Neural cell (in vitro differentiated cells): ENCODE data around the gene CPPED1. TPM values are rescaled to one million over a fixed set of nuclear protein-coding genes. Genes with fewer than 3 reads are reported as not detected.

Source experiments
- H2AFZ ChIP-seq: fragments of 200-600, 300-800 bp; sonication (generic), shearing (Covaris generic); 2 replicates; pipeline ENCODE4 v1.6.0; 2014; ENCODE audit warnings: low read depth, mild to moderate bottlenecking, antibody characterized with exemption, low read length, moderate library complexity
- H3F3A ChIP-seq: fragments of 200-600 bp; shearing (Covaris generic); 2 replicates; pipeline ENCODE4 v1.6.1; 2016; ENCODE audit warnings: mild to moderate bottlenecking, moderate library complexity, mixed read lengths, antibody characterized with exemption, low read length; ENCODE audit not compliant: insufficient read depth, poor library complexity, severe bottlenecking
- H3K27ac ChIP-seq: fragments of 200-600, 300-800 bp; sonication (generic), shearing (Covaris generic); 2 replicates; pipeline ENCODE4 v1.5.1; 2014; ENCODE audit warnings: mild to moderate bottlenecking, low read length, moderate library complexity
- H3K27me3 ChIP-seq: fragments of 300-800, 200-600 bp; sonication (generic), shearing (Covaris generic); 2 replicates; pipeline ENCODE4 v1.6.0; 2014; ENCODE audit warnings: mild to moderate bottlenecking, low read depth, low read length, moderate library complexity; ENCODE audit not compliant: insufficient read depth
- H3K36me3 ChIP-seq: fragments of 300-800, 200-600 bp; sonication (generic), shearing (Covaris generic); 2 replicates; pipeline ENCODE4 v1.5.1; 2014; ENCODE audit warnings: mild to moderate bottlenecking, antibody characterized with exemption, low read length, moderate library complexity; ENCODE audit not compliant: insufficient read depth
- H3K4me2 ChIP-seq: fragments of 300-800, 200-600 bp; sonication (generic), shearing (Covaris generic); 2 replicates; pipeline ENCODE4 v1.6.0; 2014; ENCODE audit warnings: mild to moderate bottlenecking, low read length
- H3K4me3 ChIP-seq: fragments of 300-800, 200-600 bp; sonication (generic), shearing (Covaris generic); 2 replicates; pipeline ENCODE4 v1.5.1; 2014; ENCODE audit warnings: mild to moderate bottlenecking, low read length, moderate library complexity
- H3K79me2 ChIP-seq: fragments of 200-600 bp; shearing (Covaris generic); replicated peaks from 2 replicates; pipeline ENCODE4 v1.6.0; 2014; ENCODE audit warnings: mild to moderate bottlenecking, low read length, moderate library complexity; ENCODE audit not compliant: insufficient read depth
- H3K9ac ChIP-seq: fragments of 300-800, 200-600 bp; sonication (generic), shearing (Covaris generic); 2 replicates; pipeline ENCODE4 v1.6.1; 2016; ENCODE audit warnings: mild to moderate bottlenecking, low read length, mixed read lengths
- H3K9me2 ChIP-seq: fragments of 200-600 bp; shearing (Covaris generic); 2 replicates; pipeline ENCODE4 v1.6.1; 2016; ENCODE audit warnings: mild to moderate bottlenecking, low read length, mixed read lengths; ENCODE audit not compliant: insufficient read depth
- H3K9me3 ChIP-seq: fragments of 200-600, 300-800 bp; sonication (generic), shearing (Covaris generic); 2 replicates; pipeline ENCODE4 v1.6.1; 2016; ENCODE audit warnings: mild to moderate bottlenecking, mixed run types, low read length, moderate library complexity, mixed read lengths
- H4K20me1 ChIP-seq: fragments of 200-600 bp; shearing (Covaris generic); 2 replicates; pipeline ENCODE4 v1.6.1; 2016; ENCODE audit warnings: mild to moderate bottlenecking, mixed run types; ENCODE audit not compliant: insufficient read depth
- EP300 ChIP-seq: fragments of 450-650 bp; conservative IDR thresholded peaks from 2 replicates; pipeline ENCODE4 v1.6.1; 2014; ENCODE audit warnings: antibody characterized with exemption, mild to moderate bottlenecking, moderate library complexity; ENCODE audit not compliant: poor library complexity, severe bottlenecking
- EZH2 ChIP-seq: fragments of 200-600, 300-800 bp; shearing (Covaris generic), sonication (generic); IDR thresholded peaks from 2 replicates; pipeline ENCODE4 v1.6.1; 2014; ENCODE audit warnings: antibody characterized with exemption, low read length, borderline replicate concordance, mild to moderate bottlenecking; ENCODE audit not compliant: insufficient read depth, poor library complexity, severe bottlenecking
- MXI1 ChIP-seq: fragments of 450-650 bp; conservative IDR thresholded peaks from 2 replicates; pipeline ENCODE4 v1.6.1; 2014; ENCODE audit warnings: antibody characterized with exemption, mild to moderate bottlenecking; ENCODE audit not compliant: poor library complexity, severe bottlenecking
- POLR2AphosphoS5 ChIP-seq: IDR thresholded peaks from 2 replicates; pipeline ENCODE4 v1.6.1; 2012
- RAD21 ChIP-seq: fragments of 450-650 bp; conservative IDR thresholded peaks from 2 replicates; pipeline ENCODE4 v1.6.1; 2014; ENCODE audit warnings: antibody characterized with exemption, mild to moderate bottlenecking, moderate library complexity
- REST ChIP-seq: IDR thresholded peaks from 2 replicates; pipeline ENCODE4 v1.6.1; 2012; ENCODE audit warnings: borderline replicate concordance
- SMC3 ChIP-seq: fragments of 450-650 bp; conservative IDR thresholded peaks from 2 replicates; pipeline ENCODE4 v1.6.1; 2014; ENCODE audit warnings: antibody characterized with exemption, mild to moderate bottlenecking, moderate library complexity; ENCODE audit not compliant: poor library complexity
- TAF1 ChIP-seq: IDR thresholded peaks from 2 replicates; pipeline ENCODE4 v1.6.1; 2012; ENCODE audit warnings: low read depth
- polyA plus RNA-seq: library from polyadenylated mRNA; depleted of rRNA; stranded (reverse); fragments of >200 nt; gene quantifications from 2 replicates; pipeline ENCODE4 v1.2.3, GENCODE V29; 2014
- TF ChIP-seq, protein P1 (sequence below): fragments of 450-650 bp; IDR thresholded peaks from 2 replicates; pipeline ENCODE4 v1.5.1; 2014; ENCODE audit warnings: antibody characterized with exemption, mild to moderate bottlenecking, moderate library complexity; ENCODE audit not compliant: poor library complexity, severe bottlenecking

Gene CPPED1
- polyA plus RNA-seq, 1 donor from 2014 or later = 2.5 TPM

- Histone ChIP-seq H3K79me2 (no peaks in the 10 kb centered on the region), H3K36me3 (no peaks in the 10 kb centered on the region), H4K20me1 (no peaks in the 10 kb centered on the region), H2AFZ (no peak overlapping the region), H3K4me2 (no peak overlapping the region), H3F3A (no peaks in the 10 kb centered on the region), H3K4me3 (no peak overlapping the region), H3K27ac (no peak overlapping the region), H3K9ac (no peak overlapping the region), H3K27me3 (no peaks in the 10 kb centered on the region), H3K9me3 (no peaks in the 10 kb centered on the region), H3K9me2 (no peaks in the 10 kb centered on the region)
- no peak for TF ChIP-seq SMC3
These were observed 191.0 kb downstream of the CPPED1 start for GRCh38 chr16:12612598-12613101.

DNA sequence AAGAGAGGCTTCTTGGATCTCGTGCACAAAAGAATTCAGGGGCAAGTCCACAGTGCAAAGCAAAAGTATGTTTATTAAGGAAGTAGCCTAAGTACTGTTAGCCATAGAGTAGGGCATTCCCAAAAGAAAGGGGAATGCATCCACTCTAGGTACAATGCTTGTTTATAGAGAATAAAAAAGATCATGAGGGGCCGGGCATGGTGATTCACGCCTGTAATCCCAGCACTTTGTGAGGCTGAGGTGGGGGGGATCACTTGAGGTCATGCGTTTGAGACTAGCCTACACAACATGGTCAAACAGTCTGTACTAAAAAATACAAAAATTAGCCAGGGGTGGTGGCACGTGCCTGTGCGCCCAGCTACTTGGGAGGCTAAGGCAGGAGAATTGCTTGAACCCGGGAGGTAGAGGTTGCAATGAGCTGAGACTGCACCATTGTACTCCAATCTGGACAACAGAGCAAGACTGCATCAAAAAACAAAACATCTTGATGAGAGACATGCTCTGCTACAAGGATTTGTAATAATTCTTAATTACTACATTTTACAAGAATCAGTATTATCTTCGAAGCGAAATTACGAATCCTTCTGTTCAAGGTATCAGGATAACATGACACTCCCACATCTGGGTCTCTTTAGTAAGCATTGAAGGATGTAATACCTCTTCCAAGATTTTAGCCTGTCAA is 191.6 kb downstream of the CPPED1 start:
- H3K4me2 ChIP-seq = no peak overlapping the region
- no peak overlapping the region for H3K9ac ChIP-seq
- no peaks in the 10 kb centered on the region for H3F3A ChIP-seq
- H3K79me2 ChIP-seq = no peaks in the 10 kb centered on the region
- no peaks in the 10 kb centered on the region for H3K9me3 ChIP-seq
- no peak overlapping the region for H2AFZ ChIP-seq
- no peak for TF ChIP-seq EP300
- TF ChIP-seq SMC3 = no peak
- no peak for TF ChIP-seq RAD21
- TF ChIP-seq EZH2 = no peak
- TF ChIP-seq TAF1 = no peak
- no peak for TF ChIP-seq POLR2AphosphoS5
- no peak for TF ChIP-seq MXI1
- no peaks in the 10 kb centered on the region for H4K20me1 ChIP-seq
- no peak overlapping the region for H3K4me3 ChIP-seq
- H3K9me2 ChIP-seq = no peaks in the 10 kb centered on the region
- H3K27ac ChIP-seq = no peak overlapping the region
- H3K27me3 ChIP-seq = no peaks in the 10 kb centered on the region
- H3K36me3 ChIP-seq = no peaks in the 10 kb centered on the region

DNA sequence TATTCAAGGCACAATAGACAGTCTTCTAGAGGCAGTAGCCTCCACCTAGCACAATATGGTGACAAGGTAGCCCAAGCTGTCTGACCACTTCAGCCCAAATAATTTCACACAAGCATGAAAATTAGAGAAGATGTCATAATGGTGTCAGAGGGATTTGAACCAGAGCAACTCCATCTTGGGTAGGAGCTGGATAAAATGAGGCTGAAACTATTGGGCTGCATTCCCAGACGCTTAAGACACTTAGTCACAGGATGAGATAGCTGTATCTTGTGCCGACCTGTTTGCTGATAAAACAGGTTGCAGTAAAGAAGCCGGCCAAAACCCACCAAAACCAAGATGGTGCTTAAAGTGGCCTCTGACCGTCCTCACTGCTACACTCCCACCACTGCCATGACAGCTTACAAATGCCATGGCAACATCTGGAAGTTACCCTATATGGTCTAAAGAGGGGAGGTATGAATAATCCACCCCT is 192.6 kb downstream of the CPPED1 start:
- no peaks in the 10 kb centered on the region for H3K9me2 ChIP-seq
- H3K9me3 ChIP-seq = no peaks in the 10 kb centered on the region
- no peaks in the 10 kb centered on the region for H3F3A ChIP-seq
- H3K36me3 ChIP-seq = no peaks in the 10 kb centered on the region
- no peak overlapping the region for H3K9ac ChIP-seq
- TF ChIP-seq SMC3 = no peak
- TF ChIP-seq POLR2AphosphoS5 = no peak
- TF ChIP-seq, protein P1, sequence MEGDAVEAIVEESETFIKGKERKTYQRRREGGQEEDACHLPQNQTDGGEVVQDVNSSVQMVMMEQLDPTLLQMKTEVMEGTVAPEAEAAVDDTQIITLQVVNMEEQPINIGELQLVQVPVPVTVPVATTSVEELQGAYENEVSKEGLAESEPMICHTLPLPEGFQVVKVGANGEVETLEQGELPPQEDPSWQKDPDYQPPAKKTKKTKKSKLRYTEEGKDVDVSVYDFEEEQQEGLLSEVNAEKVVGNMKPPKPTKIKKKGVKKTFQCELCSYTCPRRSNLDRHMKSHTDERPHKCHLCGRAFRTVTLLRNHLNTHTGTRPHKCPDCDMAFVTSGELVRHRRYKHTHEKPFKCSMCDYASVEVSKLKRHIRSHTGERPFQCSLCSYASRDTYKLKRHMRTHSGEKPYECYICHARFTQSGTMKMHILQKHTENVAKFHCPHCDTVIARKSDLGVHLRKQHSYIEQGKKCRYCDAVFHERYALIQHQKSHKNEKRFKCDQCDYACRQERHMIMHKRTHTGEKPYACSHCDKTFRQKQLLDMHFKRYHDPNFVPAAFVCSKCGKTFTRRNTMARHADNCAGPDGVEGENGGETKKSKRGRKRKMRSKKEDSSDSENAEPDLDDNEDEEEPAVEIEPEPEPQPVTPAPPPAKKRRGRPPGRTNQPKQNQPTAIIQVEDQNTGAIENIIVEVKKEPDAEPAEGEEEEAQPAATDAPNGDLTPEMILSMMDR = no peak
- no peak for TF ChIP-seq EP300
- TF ChIP-seq RAD21 = no peak
- no peak for TF ChIP-seq TAF1
- no peak for TF ChIP-seq REST
- no peak for TF ChIP-seq EZH2
- H2AFZ ChIP-seq = no peak overlapping the region
- H3K4me3 ChIP-seq = no peak overlapping the region
- H3K27ac ChIP-seq = no peak overlapping the region
- no peaks in the 10 kb centered on the region for H3K27me3 ChIP-seq
- H3K79me2 ChIP-seq = no peaks in the 10 kb centered on the region
- no peaks in the 10 kb centered on the region for H4K20me1 ChIP-seq
- no peak overlapping the region for H3K4me2 ChIP-seq
